Left lobe of liver (tissue), 2 donors: ENCODE results near the gene KAZN. TPM values are rescaled to one million over a fixed set of nuclear protein-coding genes. Genes with fewer than 3 reads are reported as not detected.

Experiments used
- ATAC-seq: fragments of 200-7000 bp; cut with Tn5 transposase; one replicate; pipeline ENCODE4 v1.9.1; 2020; ENCODE audit warnings: mild to moderate bottlenecking, moderate library complexity
- DNase-seq: peaks from one replicate; pipeline ENCODE4 v3.0.0-alpha.2; 2020; ENCODE audit warnings: low spot score
- total RNA-seq: library from RNA; stranded (reverse); gene quantifications from one replicate; pipeline ENCODE4 v1.2.1, GENCODE V29; 2021
- donor health status: DM: no; HTN: no; CAD: no; lungs with moderate emphysema.
- donor health status: DM: no; HTN: yes; CAD: no.

The KAZN gene
- total RNA-seq, 1 donor from 2014 or later = 4.4 TPM

- DNase-seq (no peak), ATAC-seq (no peak)
These were observed 299.1 kb downstream of the KAZN start for GRCh38 chr1:14897547-14897946.

DNA sequence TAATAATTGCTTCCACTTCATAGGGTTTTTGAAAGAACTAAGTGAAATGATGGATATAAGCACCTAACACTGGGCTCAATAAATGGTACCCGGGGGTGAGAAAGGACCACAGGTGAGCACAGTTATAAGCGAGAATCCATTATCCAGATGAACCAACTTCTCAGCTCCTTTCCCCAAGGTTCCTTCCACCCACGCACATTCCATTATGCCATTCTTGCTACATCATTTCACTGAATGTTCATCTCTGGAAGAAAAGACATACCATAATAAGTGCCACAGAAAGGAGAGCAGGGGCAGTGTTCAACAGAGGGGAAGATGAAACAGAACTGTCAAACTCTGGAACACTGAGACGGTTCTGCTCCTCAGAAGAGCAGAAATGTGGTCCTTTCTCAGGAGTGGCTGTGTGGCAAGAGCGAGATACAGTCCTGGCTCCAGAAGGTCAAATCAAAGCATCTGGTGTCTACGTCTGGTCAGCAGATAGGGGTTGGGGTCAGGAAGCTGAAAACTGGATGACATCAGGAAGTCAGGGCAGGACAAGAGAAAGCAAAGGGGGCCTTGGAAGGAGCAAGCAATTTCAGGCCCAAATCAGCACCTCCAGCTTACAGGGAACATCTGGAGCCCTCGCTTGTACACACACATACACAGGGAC, 299.6 kb downstream of the KAZN start:
- ATAC-seq = no peak
- DNase-seq = no peak

GRCh38 chr1:14899686-14900085, 301.2 kb downstream of the KAZN start:
- ATAC-seq (no peak), DNase-seq (no peak)

GRCh38 chr1:14901371-14901954, 303.0 kb downstream of the KAZN start:
- DNase-seq = no peak
- no peak for ATAC-seq

DNA sequence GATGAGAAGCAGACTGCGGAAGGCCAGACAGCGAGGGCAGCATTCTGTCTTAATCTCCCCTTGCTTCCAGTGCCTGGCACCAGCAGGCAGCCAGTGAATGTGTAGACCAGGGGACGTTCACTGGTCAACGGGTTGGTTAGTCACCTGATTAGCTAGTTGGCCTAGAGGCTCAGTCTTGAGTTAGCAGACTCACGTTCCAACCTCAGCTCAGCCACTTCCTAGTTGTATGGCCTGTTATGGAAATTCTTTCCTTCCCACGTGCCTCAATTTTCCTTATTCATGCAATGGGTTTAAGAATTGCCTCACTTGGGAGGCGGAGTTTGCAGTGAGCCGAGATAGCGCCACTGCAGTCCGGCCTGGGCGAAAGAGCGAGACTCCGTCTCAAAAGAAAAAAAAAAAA, 305.4 kb downstream of the KAZN start:
- ATAC-seq (no peak), DNase-seq (no peak)

- ATAC-seq = no peak
These were observed 308.2 kb downstream of the KAZN start for GRCh38 chr1:14906665-14907064.

DNA sequence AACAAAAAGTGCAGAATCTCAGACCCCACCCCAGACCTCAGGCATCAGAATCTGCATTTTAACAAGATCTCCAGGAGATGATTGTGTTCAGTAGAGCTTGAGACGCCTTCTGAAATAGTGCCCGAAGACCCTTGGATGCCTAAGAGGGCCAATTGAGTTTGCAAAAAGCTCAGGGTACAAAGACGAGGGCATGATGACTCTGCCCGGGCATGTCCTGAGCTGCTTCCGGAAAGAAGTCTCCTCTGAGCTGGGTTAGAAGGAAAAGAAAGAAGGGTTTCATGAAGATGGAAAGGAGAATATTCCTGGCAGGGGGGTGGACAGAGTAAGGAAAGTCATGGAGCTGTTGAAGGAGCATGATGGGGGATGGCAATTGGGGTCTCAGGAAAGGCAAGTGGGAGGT, 308.9 kb downstream of the KAZN start:
- DNase-seq (no peak), ATAC-seq (no peak)

More at GRCh38 chr1:14906665-14907064, 308.2 kb downstream of the KAZN start:
- no peak for DNase-seq

DNA sequence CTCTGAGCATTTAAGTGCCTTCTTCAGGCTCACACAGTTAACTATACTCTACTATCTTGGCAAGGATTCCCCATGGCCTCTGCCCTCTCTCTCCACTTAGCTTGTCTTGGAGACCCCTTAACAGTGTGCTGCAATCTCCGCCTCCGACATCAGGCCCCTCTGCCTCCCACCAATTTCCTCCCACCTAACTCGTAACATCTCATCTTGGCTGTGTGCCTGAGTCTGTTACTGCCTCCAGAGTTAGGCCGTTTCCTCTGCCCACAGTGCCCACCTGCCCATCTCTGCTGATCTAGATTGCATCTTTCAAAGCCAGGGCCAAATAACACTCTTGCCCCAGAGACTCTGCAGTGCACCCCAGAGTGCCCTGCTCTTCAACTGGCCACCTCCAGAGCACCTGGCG, 310.8 kb downstream of the KAZN start:
- ATAC-seq = no peak
- DNase-seq = no peak

GRCh38 chr1:14909920-14910460, 311.5 kb downstream of the KAZN start:
- ATAC-seq (no peak), DNase-seq (no peak)

DNA sequence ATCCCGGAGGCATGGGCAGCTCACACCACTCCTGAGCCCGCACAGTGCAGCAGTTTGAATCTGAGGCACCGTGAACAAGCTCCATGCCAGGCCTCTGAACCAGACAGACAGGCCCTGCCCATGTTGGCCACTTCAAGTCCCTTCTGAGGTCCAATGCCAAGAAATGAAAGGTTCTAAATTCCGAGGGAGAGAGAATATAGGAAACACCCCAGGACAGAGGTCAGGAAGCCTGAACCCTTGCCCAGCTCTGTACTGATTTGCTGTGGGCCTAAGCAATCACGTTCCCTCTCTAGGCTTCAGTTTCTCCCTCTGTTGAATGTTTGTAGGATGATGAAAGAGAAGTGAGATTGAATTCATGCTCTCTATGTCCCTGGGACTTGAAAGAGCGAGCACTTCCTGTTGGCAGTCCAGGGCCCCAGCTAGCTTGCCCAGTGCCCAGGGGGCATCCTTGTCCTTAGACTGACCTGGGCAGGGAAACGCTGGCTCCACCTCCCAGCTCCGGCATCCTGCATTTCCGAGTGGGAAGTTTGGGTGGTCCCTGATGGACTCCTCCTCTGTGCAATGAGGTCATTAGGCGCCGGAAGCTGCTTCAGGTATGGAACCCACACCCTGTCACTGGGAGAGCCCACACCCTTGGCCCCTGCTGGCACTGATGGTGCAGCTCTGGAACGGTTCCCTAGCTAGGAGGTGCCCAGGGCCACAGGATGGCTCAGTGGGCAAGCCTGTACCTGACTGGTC, 312.7 kb downstream of the KAZN start:
- no peak for DNase-seq
- ATAC-seq = no peak

DNA sequence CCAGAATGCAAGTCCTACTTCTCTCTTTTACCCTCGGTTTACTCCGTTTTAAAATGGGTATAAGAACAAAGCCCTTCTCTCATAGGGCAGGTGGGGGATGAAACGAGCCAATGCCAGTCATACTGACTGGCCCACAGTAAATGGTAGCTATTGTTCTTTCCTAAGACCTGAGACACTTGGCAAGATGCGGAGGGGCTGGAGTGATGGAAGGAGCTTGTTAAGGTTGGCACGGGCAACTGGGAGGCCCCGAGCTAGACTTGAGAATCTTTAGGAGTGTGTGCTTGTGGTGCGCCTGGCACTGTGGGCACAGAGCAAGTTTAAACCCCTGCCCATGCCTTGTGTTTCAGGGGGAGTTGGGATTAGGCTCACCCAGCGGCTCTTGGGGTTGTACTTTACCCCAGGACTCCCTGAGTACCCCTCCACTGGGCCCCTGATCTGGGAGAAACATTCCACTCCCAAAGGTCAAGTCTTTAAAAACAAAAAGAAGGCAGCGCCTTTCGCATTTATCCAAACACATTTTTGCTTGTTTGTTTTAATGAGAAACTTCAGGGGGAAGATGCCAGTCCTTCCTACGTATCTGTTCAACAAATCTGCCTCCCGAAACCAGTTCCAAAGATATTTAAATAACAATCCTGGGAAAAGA, 314.5 kb downstream of the KAZN start:
- no peak for DNase-seq
- no peak for ATAC-seq

- DNase-seq (no peak), ATAC-seq (no peak)
These were observed 315.1 kb downstream of the KAZN start for GRCh38 chr1:14913482-14914177.

- ATAC-seq (no peak), DNase-seq (no peak)
These were observed 316.0 kb downstream of the KAZN start for GRCh38 chr1:14914351-14914988.

DNA sequence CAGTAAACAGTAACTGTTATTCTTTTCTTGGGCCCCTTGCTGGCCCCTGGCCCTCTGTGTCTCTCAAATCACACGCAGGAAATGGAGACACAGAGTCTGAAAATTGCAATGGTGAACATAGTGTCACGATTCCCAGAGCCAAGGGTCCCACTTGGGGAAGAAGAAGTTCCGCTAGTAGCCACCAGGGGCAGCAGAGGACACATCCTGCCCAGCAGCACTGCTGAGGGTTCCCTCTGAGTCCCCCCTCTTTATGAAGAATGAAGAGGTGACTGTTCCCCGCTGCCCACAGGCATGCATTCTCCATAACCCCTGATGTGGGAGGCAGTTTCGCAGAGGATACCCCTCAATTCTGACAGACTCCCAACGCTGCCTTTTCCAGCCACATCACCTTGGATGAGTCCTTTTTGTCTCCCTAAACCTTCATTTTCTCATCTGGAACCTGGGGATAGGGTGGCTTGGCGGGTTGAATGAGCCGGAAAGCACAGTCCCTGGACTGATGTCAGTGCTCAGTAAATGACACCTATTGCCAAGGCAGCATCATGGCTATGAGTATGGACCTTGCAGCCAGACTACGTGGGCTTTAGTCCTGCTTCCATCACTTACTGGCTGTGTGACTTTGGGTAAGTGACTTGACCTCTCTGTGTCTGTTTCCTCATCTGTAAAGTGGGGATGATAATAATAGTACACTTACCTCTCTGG, 317.0 kb downstream of the KAZN start:
- ATAC-seq (peak; percentile 85), DNase-seq (no peak)

DNA sequence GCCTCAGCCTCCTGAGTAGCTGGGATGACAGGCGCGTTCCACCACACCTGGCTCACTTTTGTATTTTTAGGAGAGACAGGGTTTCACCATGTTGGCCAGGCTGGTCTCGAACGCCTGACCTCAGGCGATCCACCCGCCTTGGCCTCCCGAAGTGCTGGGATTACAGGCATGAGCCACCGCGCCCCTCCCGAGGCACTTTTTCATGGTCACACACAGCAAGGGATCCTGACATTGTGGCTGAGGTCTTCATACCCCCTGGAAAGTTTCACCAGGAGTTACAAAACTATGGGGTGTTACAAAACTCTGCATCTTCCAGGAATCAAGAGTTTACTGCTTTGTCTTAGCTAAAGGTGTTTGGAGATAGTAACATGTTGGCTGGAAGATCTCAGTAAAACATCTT, 320.8 kb downstream of the KAZN start:
- DNase-seq (no peak), ATAC-seq (no peak)

DNA sequence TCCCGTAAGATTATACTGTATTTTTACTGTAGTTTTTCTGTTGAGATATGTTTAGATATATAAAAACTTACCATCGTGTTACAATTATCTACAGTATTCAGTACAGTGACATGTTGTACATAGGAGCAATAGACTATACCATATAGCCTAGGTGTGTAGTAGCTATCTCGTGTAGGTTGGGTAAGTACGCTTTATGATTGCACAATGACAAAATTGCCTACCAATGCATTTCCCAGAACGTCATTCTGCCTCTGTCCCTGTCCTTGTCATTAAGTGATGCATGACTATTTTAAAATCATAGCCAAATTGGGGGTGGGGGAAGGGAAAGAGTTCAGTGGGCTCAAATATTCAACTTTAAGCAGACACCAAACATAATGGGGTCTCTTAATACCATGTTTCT, 321.3 kb downstream of the KAZN start:
- ATAC-seq = no peak
- DNase-seq = no peak

DNA sequence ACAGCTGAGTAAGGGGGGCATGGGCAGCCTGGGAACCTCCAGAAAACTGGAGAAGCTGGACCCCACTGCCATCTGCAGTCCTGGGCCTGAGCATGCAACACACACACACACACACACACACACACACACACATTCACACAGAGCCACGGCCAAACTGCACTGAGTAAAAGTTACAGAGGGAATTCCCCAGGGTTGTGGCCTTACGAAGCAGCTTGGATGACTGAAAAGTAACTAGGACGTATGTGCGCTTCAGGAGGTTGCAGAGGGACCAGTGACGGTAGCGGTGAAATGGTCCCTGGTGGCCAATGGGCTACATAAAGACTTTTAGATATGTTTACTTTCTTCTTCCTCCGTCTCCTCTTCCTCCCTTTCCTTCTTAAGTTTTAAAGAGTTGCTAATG, 322.6 kb downstream of the KAZN start:
- DNase-seq (no peak), ATAC-seq (peak; percentile 13)

- no peak for DNase-seq
- ATAC-seq = peak; percentile 18
These were observed 324.6 kb downstream of the KAZN start for GRCh38 chr1:14922942-14923726.
